Thyroid gland (tissue), 4 donors: ENCODE results near the gene TMEM120B. TPM values are rescaled to one million over a fixed set of nuclear protein-coding genes. Genes with fewer than 3 reads are reported as not detected.

ENCODE experiments used
- DNase-seq, 2 donors: peaks; one replicate each; pipeline ENCODE4 v3.0.0-alpha.2; 2019
- H3K27ac ChIP-seq, 3 donors: fragments of 200-600 bp; sonication (generic); 1 replicate in 2 of 3; 2 replicates in 1 of 3; pipeline ENCODE4 v1.5.1; 2016 to 2019; ENCODE audit warnings: mild to moderate bottlenecking in 1 of 3, moderate library complexity in 1 of 3
- H3K27me3 ChIP-seq: fragments of 200-600 bp; sonication (generic); one replicate; pipeline ENCODE4 v1.5.1; 2019
- H3K36me3 ChIP-seq, 2 donors: fragments of 200-600 bp; sonication (generic); one replicate each; pipeline ENCODE4 v1.5.1; 2016 to 2019
- H3K4me1 ChIP-seq, 2 donors: fragments of 200-600 bp; sonication (generic); one replicate each; pipeline ENCODE4 v1.5.1; 2017 to 2019
- H3K4me3 ChIP-seq, 3 donors: fragments of 200-600 bp; sonication (generic); replicated peaks in 1 of 3; 1 replicate in 2 of 3; 2 replicates in 1 of 3; pipeline ENCODE4 v1.5.1; 2016; ENCODE audit warnings: mild to moderate bottlenecking in 1 of 3
- H3K9me3 ChIP-seq: fragments of 200-600 bp; sonication (generic); one replicate; pipeline ENCODE4 v1.5.1; 2017
- CTCF ChIP-seq, 6 experiments: fragments of 200-600 bp in 3 of 6; fragments of 450-650 bp in 3 of 6; sonication (generic) in 3 of 6; IDR thresholded peaks; one replicate each; pipeline ENCODE4 v1.5.1; 2016 to 2019; ENCODE audit warnings: antibody characterized with exemption in 6 of 6, mild to moderate bottlenecking in 2 of 6, inconsistent platforms in 1 of 6, moderate library complexity in 1 of 6
- POLR2A ChIP-seq, 2 donors: fragments of 450-650 bp; IDR thresholded peaks; one replicate each; pipeline ENCODE4 v1.6.1; 2017; ENCODE audit warnings: antibody characterized with exemption in 2 of 2, mild to moderate bottlenecking in 2 of 2, moderate library complexity in 1 of 2
- WGBS, 2 donors: methylation state at CpG; one replicate each; pipeline ENCODE4 v1.1.5; 2017; 5-methylcytosine and 5-hydroxymethylcytosine counted together
- intact Hi-C: fragments of 100-400 bp; cut with DNase I; formaldehyde crosslinking; loops from one replicate; pipeline ENCODE4 v1.15.1; 2023
- total RNA-seq, 4 donors: library from RNA; depleted of rRNA; stranded (reverse); fragments of >200 nt; gene quantifications; one replicate each; pipeline ENCODE4 v1.2.3, GENCODE V29; 2016

Gene TMEM120B
- total RNA-seq, 4 donors from 2014 or later, result 12.5 to 15.4 (median 14.2) TPM

DNA sequence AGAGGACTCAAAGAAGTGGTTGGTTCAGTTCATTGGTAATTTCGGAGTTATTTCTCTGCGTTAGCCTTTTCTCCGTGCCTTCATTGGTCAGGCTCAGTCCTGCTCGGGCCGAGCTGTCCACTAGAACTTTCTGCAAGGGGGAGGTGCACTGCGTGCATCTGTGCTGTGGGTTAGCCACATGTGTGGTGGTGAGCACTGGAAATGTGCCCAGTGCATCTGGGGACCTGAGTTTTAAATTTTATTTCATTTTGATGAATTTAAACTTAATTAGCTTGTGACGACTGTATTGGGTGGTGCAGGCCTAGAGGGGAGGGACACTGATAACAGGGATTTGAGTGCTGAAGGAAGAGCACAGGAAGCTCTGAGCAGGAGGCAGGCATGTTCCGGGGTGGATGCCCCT is 115.8 kb downstream of the TMEM120B start:
- H3K36me3 ChIP-seq, result peaks cover 46 to 64% of the 10 kb centered on the region in 2 donors
- no peak for DNase-seq

GRCh38 chr12:121828826-121829225 is 116.3 kb downstream of the TMEM120B start:
- Histone ChIP-seq H3K9me3 (no peaks in the 10 kb centered on the region), H3K27me3 (no peaks in the 10 kb centered on the region), H3K36me3 (peaks cover 41 to 59% of the 10 kb centered on the region in 2 donors), H3K4me1 (no peaks in the 10 kb centered on the region), H3K27ac (no peak overlapping the region), H3K4me3 (no peak overlapping the region)
- WGBS, 2 donors, result 91 to 94% methylated on average over 9 of the region's 9 CpGs
- intact Hi-C loops, result no loop called here
- DNase-seq, result no peak
- TF ChIP-seq CTCF (IDR thresholded peaks at IDR 0.05) (no peak), POLR2A (IDR thresholded peaks at IDR 0.05) (no peak)

More for the DNA sequence above, 115.8 kb downstream of the TMEM120B start:
- H3K4me3 ChIP-seq, result no peak overlapping the region
- H3K27me3 ChIP-seq, result no peaks in the 10 kb centered on the region
- WGBS, 2 donors, result 94 to 96% methylated on average over 8 of the region's 8 CpGs
- no peak for TF ChIP-seq CTCF (IDR thresholded peaks at IDR 0.05)
- no peak for TF ChIP-seq POLR2A (IDR thresholded peaks at IDR 0.05)
- intact Hi-C loops, result no loop called here
- no peaks in the 10 kb centered on the region for H3K4me1 ChIP-seq
- H3K27ac ChIP-seq, result no peak overlapping the region
- H3K9me3 ChIP-seq, result no peaks in the 10 kb centered on the region

GRCh38 chr12:121829250-121829918 is 116.8 kb downstream of the TMEM120B start:
- Histone ChIP-seq H3K27me3 (no peaks in the 10 kb centered on the region), H3K36me3 (peaks cover 40 to 55% of the 10 kb centered on the region in 2 donors), H3K4me3 (no peak overlapping the region), H3K27ac (no peak overlapping the region), H3K4me1 (no peaks in the 10 kb centered on the region), H3K9me3 (no peaks in the 10 kb centered on the region)
- 81 to 84% methylated on average over 7 of the region's 7 CpGs for WGBS, 2 donors
- TF ChIP-seq POLR2A (IDR thresholded peaks at IDR 0.05) (no peak), CTCF (IDR thresholded peaks at IDR 0.05) (no peak)
- intact Hi-C loops, result no loop called here
- no peak for DNase-seq

DNA sequence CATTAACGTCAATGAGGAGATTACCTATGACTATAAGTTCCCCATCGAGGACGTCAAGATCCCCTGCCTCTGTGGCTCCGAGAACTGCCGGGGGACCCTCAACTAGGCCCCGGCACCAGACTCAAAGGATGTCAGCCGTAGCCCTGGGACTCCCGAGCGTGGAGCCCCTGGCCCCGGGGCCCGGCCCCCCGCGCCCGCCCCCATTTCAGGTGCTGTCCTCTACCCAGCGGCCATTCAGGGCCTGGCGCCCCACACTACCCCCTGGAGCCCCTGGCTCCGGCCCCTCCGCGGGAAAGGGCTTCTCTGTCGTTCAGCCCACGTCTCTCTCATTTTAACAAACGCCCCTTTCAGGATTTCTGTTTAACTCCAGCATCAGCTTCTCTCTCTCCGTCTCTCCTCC is 117.6 kb downstream of the TMEM120B start:
- Histone ChIP-seq H3K27me3 (no peaks in the 10 kb centered on the region), H3K9me3 (no peaks in the 10 kb centered on the region), H3K4me1 (no peaks in the 10 kb centered on the region), H3K4me3 (no peak overlapping the region), H3K36me3 (peaks cover 40 to 55% of the 10 kb centered on the region in 2 donors), H3K27ac (no peak overlapping the region)
- 93 to 94% methylated on average over 22 to 23 of the region's 23 CpGs for WGBS, 2 donors
- intact Hi-C loops, result no loop called here
- no peak for DNase-seq
- no peak for TF ChIP-seq POLR2A (IDR thresholded peaks at IDR 0.05)
- TF ChIP-seq CTCF (IDR thresholded peaks at IDR 0.05), result no peak

- intact Hi-C loops, result no loop called here
- Histone ChIP-seq H3K27me3 (no peaks in the 10 kb centered on the region), H3K9me3 (no peaks in the 10 kb centered on the region), H3K27ac (no peak overlapping the region), H3K4me1 (no peaks in the 10 kb centered on the region), H3K4me3 (no peak overlapping the region), H3K36me3 (peaks cover 40 to 55% of the 10 kb centered on the region in 2 donors)
- no peak for TF ChIP-seq POLR2A (IDR thresholded peaks at IDR 0.05)
- no peak for TF ChIP-seq CTCF (IDR thresholded peaks at IDR 0.05)
- WGBS, 2 donors, result 92% methylated on average over 25 to 26 of the region's 29 CpGs
- no peak for DNase-seq
These were observed 118.2 kb downstream of the TMEM120B start for GRCh38 chr12:121830588-121831265.
